Measurements from ENCODE around the gene CYGB. TPM values are rescaled to one million over a fixed set of nuclear protein-coding genes. Genes with fewer than 3 reads are reported as not detected.

The CYGB gene
- total and polyA plus RNA-seq, 2 of the 13 experiments (the other 11 are each of a cell fraction or from before 2014, with no cell fraction given): 18.9 to 27.1 TPM

DNA sequence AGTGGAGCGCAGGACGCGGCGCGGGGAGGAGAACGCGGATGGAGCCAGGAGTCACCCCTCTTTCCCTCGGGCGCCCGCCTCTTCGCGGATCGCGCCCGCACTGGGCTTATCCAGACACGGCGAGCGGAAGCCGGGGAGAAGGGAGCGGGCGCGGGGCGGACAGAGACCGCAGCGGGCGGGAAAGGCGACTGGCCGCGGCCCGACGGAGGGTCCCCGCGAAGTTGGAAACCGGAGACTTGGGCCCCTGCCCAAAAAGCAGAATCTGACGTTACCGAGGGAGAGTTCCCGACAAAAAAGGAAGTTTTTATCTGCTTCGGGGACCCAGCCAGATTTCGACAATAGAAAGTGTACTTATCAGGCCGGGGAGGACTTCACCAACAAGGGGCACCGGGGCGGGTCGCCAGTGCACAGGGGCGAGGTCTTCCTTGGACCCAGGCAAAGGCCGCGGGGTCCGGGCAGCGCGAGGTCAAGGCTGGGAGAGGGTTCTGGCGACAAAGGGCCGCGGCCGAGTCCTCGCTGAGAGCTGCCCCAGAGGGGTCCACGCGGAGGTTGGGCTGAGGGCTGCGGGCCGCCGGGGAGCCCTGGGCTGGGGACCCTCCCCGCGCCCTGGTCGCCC lies 47.6 kb upstream of the CYGB start (continued):
- TF ChIP-seq IRF1 (CRISPR knock-in tag; IDR thresholded peaks at IDR 0.05; ENCODE audit: low read depth) (no peak), ZNF232 (CRISPR knock-in tag; IDR thresholded peaks at IDR 0.05; ENCODE audit: borderline replicate concordance) (no peak), U2AF2 (IDR thresholded peaks at IDR 0.05; ENCODE audit: low read depth, low read length) (no peak), MATR3 (CRISPR knock-in tag; IDR thresholded peaks at IDR 0.05) (no peak), ZC3H13 (CRISPR knock-in tag; IDR thresholded peaks at IDR 0.05) (no peak), NRL (CRISPR knock-in tag; IDR thresholded peaks at IDR 0.05; ENCODE audit: borderline replicate concordance) (0 out of 2 replicates have a peak, but pooled peaks have one; percentile 8), JUND (CRISPR knock-in tag; IDR thresholded peaks at IDR 0.05) (no peak), SMYD3 (CRISPR knock-in tag; IDR thresholded peaks at IDR 0.05) (no peak), PHF20 (CRISPR knock-in tag; IDR thresholded peaks at IDR 0.05) (no peak), ZNF724P (CRISPR knock-in tag; IDR thresholded peaks at IDR 0.05; ENCODE audit: borderline replicate concordance) (0 out of 2 replicates have a peak, but pooled peaks have one; percentile 37), ZNF414 (CRISPR knock-in tag; IDR thresholded peaks at IDR 0.05) (no peak), ZBTB20 (CRISPR knock-in tag; IDR thresholded peaks at IDR 0.05; ENCODE audit: borderline replicate concordance, low read depth) (peak; percentile 42; the same call in 1 of the 2 replicates), XRCC5 (optimal IDR thresholded peaks at IDR 0.05; ENCODE audit: low read length) (peak; percentile 38), PITX1 (CRISPR knock-in tag; IDR thresholded peaks at IDR 0.05) (0 out of 2 replicates have a peak, but pooled peaks have one; percentile 37), ZNF432 (CRISPR knock-in tag; IDR thresholded peaks at IDR 0.05; ENCODE audit: borderline replicate concordance) (no peak), THAP11 (CRISPR knock-in tag; IDR thresholded peaks at IDR 0.05) (no peak), ZFP1 (CRISPR knock-in tag; IDR thresholded peaks at IDR 0.05) (no peak), YEATS4 (CRISPR knock-in tag; IDR thresholded peaks at IDR 0.05; ENCODE audit: borderline replicate concordance) (no peak), KAT7 (CRISPR knock-in tag; IDR thresholded peaks at IDR 0.05; ENCODE audit: borderline replicate concordance) (no peak), FOXP4 (CRISPR knock-in tag; IDR thresholded peaks at IDR 0.05) (no peak), PAF1 (CRISPR knock-in tag; IDR thresholded peaks at IDR 0.05) (no peak), HDAC2 (CRISPR knock-in tag; IDR thresholded peaks at IDR 0.05) (no peak), HOXA3 (CRISPR knock-in tag; IDR thresholded peaks at IDR 0.05) (no peak), EED (CRISPR knock-in tag; IDR thresholded peaks at IDR 0.05) (0 out of 2 replicates have a peak, but pooled peaks have one; percentile 26), ZNF746 (CRISPR knock-in tag; IDR thresholded peaks at IDR 0.05) (no peak), GATAD2A (CRISPR knock-in tag; IDR thresholded peaks at IDR 0.05) (no peak)
- TF ChIP-seq, protein P1, sequence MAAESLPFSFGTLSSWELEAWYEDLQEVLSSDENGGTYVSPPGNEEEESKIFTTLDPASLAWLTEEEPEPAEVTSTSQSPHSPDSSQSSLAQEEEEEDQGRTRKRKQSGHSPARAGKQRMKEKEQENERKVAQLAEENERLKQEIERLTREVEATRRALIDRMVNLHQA (CRISPR knock-in tag; IDR thresholded peaks at IDR 0.05): no peak
- TF ChIP-seq, protein P2, sequence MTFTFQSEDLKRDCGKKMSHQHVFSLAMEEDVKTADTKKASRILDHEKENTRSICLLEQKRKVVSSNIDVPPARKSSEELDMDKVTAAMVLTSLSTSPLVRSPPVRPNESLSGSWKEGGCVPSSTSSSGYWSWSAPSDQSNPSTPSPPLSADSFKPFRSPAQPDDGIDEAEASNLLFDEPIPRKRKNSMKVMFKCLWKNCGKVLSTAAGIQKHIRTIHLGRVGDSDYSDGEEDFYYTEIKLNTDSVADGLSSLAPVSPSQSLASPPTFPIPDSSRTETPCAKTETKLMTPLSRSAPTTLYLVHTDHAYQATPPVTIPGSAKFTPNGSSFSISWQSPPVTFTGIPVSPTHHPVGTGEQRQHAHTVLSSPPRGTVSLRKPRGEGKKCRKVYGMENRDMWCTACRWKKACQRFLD (CRISPR knock-in tag; IDR thresholded peaks at IDR 0.05; ENCODE audit: borderline replicate concordance): no peak
